IMR-90 (cell line): ENCODE measurements around the gene GALNT13. TPM values are rescaled to one million over a fixed set of nuclear protein-coding genes. Genes with fewer than 3 reads are reported as not detected.

ENCODE experiments used
- ATAC-seq: fragments of 200-7000 bp; cut with Tn5 transposase; 2 replicates; pipeline ENCODE4 v1.9.1; 2020; ENCODE audit warnings: low read depth, mild to moderate bottlenecking, moderate library complexity
- BruUV-seq: library from RNA; stranded (reverse); fragments of 400-500 nt; replicated peaks from 2 replicates; lab custom pipeline; 2021; lab: Mats Ljungman, UMichigan
- CTCF ChIA-PET: fragments of 300-600 bp; formaldehyde crosslinking; extraction: SDS; loops from one replicate; lab custom pipeline; 2021; ENCODE audit warnings: antibody characterized with exemption; lab: Yijun Ruan, JAX
- POLR2A ChIA-PET: fragments of 300-600 bp; sonication (Branson Sonifier 250); formaldehyde crosslinking; loops from one replicate; lab custom pipeline; 2022; ENCODE audit warnings: antibody characterized with exemption; ENCODE audit not compliant: unreplicated experiment; lab: Charles Lee
- DNase-seq: peaks from one replicate; pipeline ENCODE4 v3.0.0; 2013
- H2AFZ ChIP-seq: replicated peaks from 2 replicates; pipeline ENCODE3; 2013; ENCODE audit warnings: low read length, mild to moderate bottlenecking; ENCODE audit not compliant: poor library complexity
- H2AK5ac ChIP-seq: 2 replicates; pipeline ENCODE4 v1.6.1; 2013; ENCODE audit warnings: low read depth, low read length, inconsistent platforms
- H2AK9ac ChIP-seq: replicated peaks from 2 replicates; pipeline ENCODE3; 2013; ENCODE audit warnings: mild to moderate bottlenecking, low read depth, low read length, moderate library complexity; ENCODE audit not compliant: poor library complexity
- H2BK120ac ChIP-seq: 2 replicates; pipeline ENCODE4 v1.6.1; 2013; ENCODE audit warnings: low read depth, low read length, inconsistent platforms
- H2BK15ac ChIP-seq: 3 replicates; pipeline ENCODE4 v1.6.1; 2013; ENCODE audit warnings: low read depth, low read length, inconsistent platforms
- H2BK20ac ChIP-seq: 2 replicates; pipeline ENCODE4 v1.6.1; 2013; ENCODE audit warnings: low read depth, mild to moderate bottlenecking, inconsistent platforms, low read length, moderate library complexity
- H2BK5ac ChIP-seq: 2 replicates; pipeline ENCODE4 v1.6.1; 2013; ENCODE audit warnings: mild to moderate bottlenecking, low read depth, low read length, inconsistent platforms; ENCODE audit not compliant: poor library complexity, severe bottlenecking
- H3K14ac ChIP-seq: replicated peaks from 2 replicates; pipeline ENCODE4 v1.6.1; 2013; ENCODE audit warnings: low read depth, low read length, inconsistent platforms
- H3K18ac ChIP-seq: 2 replicates; pipeline ENCODE4 v1.6.1; 2013; ENCODE audit warnings: low read depth, low read length, control low read depth
- H3K23ac ChIP-seq: 2 replicates; pipeline ENCODE4 v1.6.1; 2013; ENCODE audit warnings: low read depth, low read length, inconsistent platforms
- H3K27ac ChIP-seq: 2 replicates; pipeline ENCODE4 v1.5.1; 2013; ENCODE audit warnings: mild to moderate bottlenecking, control low read depth, low read length; ENCODE audit not compliant: insufficient read depth
- H3K27me3 ChIP-seq: 2 replicates; pipeline ENCODE4 v1.6.1; 2013; ENCODE audit warnings: low read length; ENCODE audit not compliant: control insufficient read depth, insufficient read depth
- H3K36me3 ChIP-seq: 2 replicates; pipeline ENCODE4 v1.6.1; 2013; ENCODE audit warnings: low read length, mixed read lengths; ENCODE audit not compliant: control insufficient read depth, insufficient read depth
- H3K4ac ChIP-seq: 2 replicates; pipeline ENCODE4 v1.6.1; 2013; ENCODE audit warnings: low read depth, low read length, inconsistent platforms
- H3K4me1 ChIP-seq: 2 replicates; pipeline ENCODE4 v1.6.1; 2013; ENCODE audit warnings: low read length, mixed read lengths; ENCODE audit not compliant: control insufficient read depth, insufficient read depth
- H3K4me2 ChIP-seq: 2 replicates; pipeline ENCODE4 v1.6.1; 2013; ENCODE audit warnings: low read depth, mild to moderate bottlenecking, control low read depth, low read length, moderate library complexity
- H3K4me3 ChIP-seq: 2 replicates; pipeline ENCODE4 v1.5.1; 2013; ENCODE audit warnings: low read depth, mild to moderate bottlenecking, control low read depth, low read length, moderate library complexity; ENCODE audit not compliant: insufficient read depth
- H3K56ac ChIP-seq: 2 replicates; pipeline ENCODE4 v1.6.1; 2013; ENCODE audit warnings: low read length, inconsistent platforms; ENCODE audit not compliant: insufficient read depth; ENCODE audit errors: extremely low read depth
- H3K79me1 ChIP-seq, 2 experiments: 2 replicates each; pipeline ENCODE4 v1.6.1; 2013; ENCODE audit warnings: low read length in 2 of 2, inconsistent platforms in 1 of 2, low read depth in 1 of 2
- H3K9ac ChIP-seq: 2 replicates; pipeline ENCODE4 v1.6.1; 2013; ENCODE audit warnings: low read depth, low read length, control low read depth
- H3K9me1 ChIP-seq: 2 replicates; pipeline ENCODE4 v1.6.1; 2013; ENCODE audit warnings: low read length, inconsistent platforms; ENCODE audit not compliant: insufficient read depth
- H3K9me3 ChIP-seq: 2 replicates; pipeline ENCODE4 v1.6.1; 2013; ENCODE audit warnings: low read length; ENCODE audit not compliant: control insufficient read depth, insufficient read depth
- H4K20me1 ChIP-seq: 2 replicates; pipeline ENCODE4 v1.6.1; 2013; ENCODE audit warnings: low read length, inconsistent platforms; ENCODE audit not compliant: insufficient read depth
- H4K5ac ChIP-seq: 2 replicates; pipeline ENCODE4 v1.6.1; 2013; ENCODE audit warnings: mild to moderate bottlenecking, low read depth, low read length, control low read depth
- H4K8ac ChIP-seq, 2 experiments: 2 replicates each; pipeline ENCODE4 v1.6.1; 2013; ENCODE audit warnings: low read depth in 2 of 2, low read length in 2 of 2, control low read depth in 1 of 2, inconsistent platforms in 1 of 2
- H4K91ac ChIP-seq: 2 replicates; pipeline ENCODE4 v1.6.1; 2013; ENCODE audit warnings: low read depth, low read length, inconsistent platforms; ENCODE audit not compliant: insufficient read depth
- BHLHE40 ChIP-seq: fragments of 150-350 bp; IDR thresholded peaks from 2 replicates; pipeline ENCODE4 v1.6.1; 2016; ENCODE audit warnings: mild to moderate bottlenecking, low read depth, low read length
- NFE2L2 ChIP-seq: fragments of 150-350 bp; IDR thresholded peaks from 2 replicates; pipeline ENCODE4 v1.6.1; 2016; ENCODE audit warnings: low read depth, mild to moderate bottlenecking, low read length
- POLR2A ChIP-seq: IDR thresholded peaks from 2 replicates; pipeline ENCODE4 v1.6.1; 2012; ENCODE audit warnings: mild to moderate bottlenecking, low read depth, low read length
- SMC3 ChIP-seq: fragments of 150-350 bp; IDR thresholded peaks from 2 replicates; pipeline ENCODE4 v1.6.1; 2016; ENCODE audit warnings: low read depth, mild to moderate bottlenecking, antibody characterized with exemption, low read length, moderate library complexity
- WGBS, 2 experiments: methylation state at CpG; one replicate each; pipeline versions ENCODE4 v1.1.5 to v1.1.7; 2013; ENCODE audit warnings: missing lambda C conversion rate in 2 of 2; ENCODE audit not compliant: insufficient read length in 1 of 2; ENCODE audit errors: extremely low coverage in 2 of 2; 5-methylcytosine and 5-hydroxymethylcytosine counted together
- dilution Hi-C: fragments of 300-500 bp; cut with HindIII; formaldehyde crosslinking; loops from one replicate; pipeline ENCODE4 v1.14.3; 2018; ENCODE audit warnings: low sequenced_read_pairs; ENCODE audit not compliant: unreplicated experiment
- in situ Hi-C: fragments of 300-500 bp; cut with MboI; formaldehyde crosslinking; loops from 3 replicates; pipeline ENCODE4 v1.14.3; 2019; ENCODE audit warnings: low sequenced_read_pairs, inconsistent platforms, mixed read lengths
- intact Hi-C: fragments of 100-400 bp; cut with micrococcal nuclease; formaldehyde crosslinking; loops from 2 replicates; pipeline ENCODE4 v1.10.0; 2022
- polyA plus RNA-seq, 3 experiments: library from polyadenylated mRNA; depleted of rRNA; stranded (reverse); fragments of >200 nt; gene quantifications; 2 replicates each; pipeline ENCODE4 v1.2.3, GENCODE V29; 2012; ENCODE audit warnings: low replicate concordance in 1 of 3
- total RNA-seq: library from RNA; depleted of rRNA; stranded (reverse); fragments of >200 nt; gene quantifications from 2 replicates; pipeline ENCODE4 v1.2.3, GENCODE V29; 2012
- TF ChIP-seq, protein P1 (sequence below): fragments of 150-350 bp; IDR thresholded peaks from 2 replicates; pipeline ENCODE4 v1.6.1; 2016; ENCODE audit warnings: low read depth, mild to moderate bottlenecking, low read length, moderate library complexity, borderline replicate concordance

GALNT13 gene
- total and polyA plus RNA-seq, 2 of the 4 experiments (the other 2 are of a cell fraction), result 0.03 TPM; not detected in 1

DNA sequence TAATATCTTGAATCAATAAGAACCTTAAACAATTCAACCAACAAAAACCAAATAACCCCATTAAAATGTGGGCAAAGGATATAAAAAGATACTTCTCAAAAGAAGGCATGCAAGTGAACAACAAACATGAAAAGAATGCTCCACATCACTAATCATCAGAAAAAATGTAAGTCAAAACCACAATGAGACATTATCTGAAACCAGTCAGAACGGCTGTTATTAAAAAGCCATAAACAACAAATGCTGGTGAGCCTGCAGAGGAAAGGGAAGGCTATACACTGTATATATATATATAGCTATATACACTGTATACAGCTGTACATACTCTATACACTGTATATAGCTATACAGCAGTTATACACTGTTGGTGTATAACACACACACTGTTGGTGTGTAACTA, 47.8 kb upstream of the GALNT13 start (continued):
- TF ChIP-seq, protein P1, sequence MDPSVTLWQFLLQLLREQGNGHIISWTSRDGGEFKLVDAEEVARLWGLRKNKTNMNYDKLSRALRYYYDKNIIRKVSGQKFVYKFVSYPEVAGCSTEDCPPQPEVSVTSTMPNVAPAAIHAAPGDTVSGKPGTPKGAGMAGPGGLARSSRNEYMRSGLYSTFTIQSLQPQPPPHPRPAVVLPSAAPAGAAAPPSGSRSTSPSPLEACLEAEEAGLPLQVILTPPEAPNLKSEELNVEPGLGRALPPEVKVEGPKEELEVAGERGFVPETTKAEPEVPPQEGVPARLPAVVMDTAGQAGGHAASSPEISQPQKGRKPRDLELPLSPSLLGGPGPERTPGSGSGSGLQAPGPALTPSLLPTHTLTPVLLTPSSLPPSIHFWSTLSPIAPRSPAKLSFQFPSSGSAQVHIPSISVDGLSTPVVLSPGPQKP, result no peak
- TF ChIP-seq POLR2A, result no peak
- no peak for TF ChIP-seq SMC3
- TF ChIP-seq BHLHE40, result no peak

DNA sequence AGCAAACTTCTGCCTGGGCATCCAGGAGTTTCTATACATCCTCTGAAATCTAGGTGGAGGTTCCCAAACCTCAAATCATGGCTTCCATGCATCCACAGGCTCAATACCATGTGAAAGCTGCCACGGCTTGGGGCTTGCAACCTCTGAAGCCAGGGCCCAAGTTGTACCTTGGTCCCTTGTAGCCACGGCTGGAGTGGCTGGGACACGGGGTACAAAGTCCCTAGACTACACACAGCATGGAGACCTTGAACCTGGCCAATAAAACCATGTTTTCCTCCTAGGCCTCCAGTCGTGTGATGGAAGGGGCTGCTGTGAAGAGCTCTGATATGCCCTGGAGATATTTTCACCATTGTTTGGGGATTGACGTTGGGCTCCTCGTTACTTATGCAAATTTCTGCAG, 43.4 kb upstream of the GALNT13 start:
- Histone ChIP-seq H3K27ac (no peak overlapping the region), H3K4me1 (no peaks in the 10 kb centered on the region), H2AFZ (no peak overlapping the region), H2AK5ac (no peak overlapping the region), H3K56ac (no peak overlapping the region), H2BK20ac (no peak overlapping the region), H3K79me1 (no peaks in the 10 kb centered on the region), H4K20me1 (no peaks in the 10 kb centered on the region), H4K8ac (no peak overlapping the region), H3K36me3 (no peaks in the 10 kb centered on the region), H2BK5ac (no peak overlapping the region), H3K18ac (no peak overlapping the region), H3K9me1 (no peaks in the 10 kb centered on the region), H3K9ac (no peak overlapping the region), H3K9me3 (peaks cover 4% of the 10 kb centered on the region; the same call in 1 of the 2 replicates), H3K4me2 (no peak overlapping the region), H4K5ac (no peak overlapping the region), H3K14ac (no peak overlapping the region), H3K23ac (no peak overlapping the region), H2BK15ac (no peak overlapping the region), H3K4ac (no peak overlapping the region), H3K27me3 (no peaks in the 10 kb centered on the region), H2BK120ac (no peak overlapping the region), H2AK9ac (no peak overlapping the region), H3K4me3 (no peak overlapping the region), H4K91ac (no peak overlapping the region)
- ChIA-PET POLR2A (no interaction called here), CTCF (no interaction called here)
- ATAC-seq (no peak), DNase-seq (no peak)
- intact Hi-C loops, result no loop called here
- in situ Hi-C loops, result no loop called here
- dilution Hi-C loops, result no loop called here
- no peak for TF ChIP-seq NFE2L2
- no CpG with 5 or more reads among the region's 6 CpGs for WGBS, 2 experiments
- BruUV-seq, result no TSS peak
